G401 (cell line): ENCODE measurements around the gene PRIMPOL. TPM values are rescaled to one million over a fixed set of nuclear protein-coding genes. Genes with fewer than 3 reads are reported as not detected.
A peak's percentile ranks its signal among the peaks of the same experiment; 100 is the strongest.
"Not testable (repeated sequence)": the region's sequence is repeated elsewhere in the genome, so short reads cannot be mapped to it uniquely, and the experiment has no call there.

Source experiments
- DNase-seq: peaks from one replicate; pipeline ENCODE4 v3.0.0-alpha.2; 2015; ENCODE audit warnings: low spot score
- in situ Hi-C: cut with HindIII; loops from 2 replicates; pipeline ENCODE4 v1.10.0; 2016; ENCODE audit warnings: low sequenced_read_pairs, mixed read lengths
- total RNA-seq: library from RNA; depleted of rRNA; stranded (reverse); fragments of >200 nt; shearing (Covaris generic); gene quantifications from 2 replicates; pipeline ENCODE4 v1.2.3, GENCODE V29; 2014

Gene PRIMPOL
- total RNA-seq, 1 experiment from 2014 or later: 18.0 TPM

DNA sequence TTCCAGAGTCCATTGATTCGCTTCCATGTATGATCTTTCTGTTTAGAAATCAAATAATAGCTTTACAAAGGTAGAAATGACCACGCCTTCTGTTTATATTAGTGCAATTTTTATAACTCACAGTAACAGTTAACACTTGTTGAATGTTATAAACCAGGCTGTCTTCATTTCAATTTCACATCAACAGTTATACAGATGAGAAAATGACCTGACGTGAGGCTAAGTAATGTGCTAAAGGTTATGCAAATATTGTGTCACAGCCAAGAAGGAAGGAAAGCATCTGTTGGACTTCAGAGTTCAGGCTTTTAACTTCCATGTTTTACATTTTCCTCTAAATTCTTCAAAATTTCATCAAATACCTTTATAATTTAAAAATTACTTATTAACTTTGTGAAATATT, 14.2 kb upstream of the PRIMPOL start:
- in situ Hi-C loops: no loop called here
- no peak for DNase-seq

GRCh38 chr4:184636144-184636543, 13.4 kb upstream of the PRIMPOL start:
- in situ Hi-C loops: no loop called here
- no peak for DNase-seq

GRCh38 chr4:184636897-184637296, 12.6 kb upstream of the PRIMPOL start:
- DNase-seq: no peak
- in situ Hi-C loops: no loop called here

GRCh38 chr4:184641022-184641421, 8.5 kb upstream of the PRIMPOL start:
- in situ Hi-C loops: no loop called here

DNA sequence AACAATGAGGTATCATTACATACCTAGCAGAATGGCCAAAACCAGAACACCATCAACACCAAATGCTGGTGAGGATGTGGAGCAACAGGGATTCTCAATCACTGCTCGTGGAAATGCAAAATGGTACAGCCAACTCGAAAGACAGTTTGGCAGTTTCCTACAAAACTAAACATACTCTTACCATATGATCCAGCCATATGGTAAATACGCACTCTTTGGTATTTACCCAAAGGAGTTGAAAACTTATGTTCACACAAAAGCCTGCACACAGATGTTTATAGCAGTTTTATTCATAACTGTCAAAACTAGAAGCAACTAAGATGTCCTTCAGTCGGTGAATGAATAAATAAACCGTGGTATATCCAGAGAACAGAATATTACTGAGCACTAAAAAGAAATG, 8.1 kb upstream of the PRIMPOL start:
- in situ Hi-C loops: no loop called here
- no peak for DNase-seq

More at GRCh38 chr4:184641022-184641421, 8.5 kb upstream of the PRIMPOL start:
- no peak for DNase-seq

DNA sequence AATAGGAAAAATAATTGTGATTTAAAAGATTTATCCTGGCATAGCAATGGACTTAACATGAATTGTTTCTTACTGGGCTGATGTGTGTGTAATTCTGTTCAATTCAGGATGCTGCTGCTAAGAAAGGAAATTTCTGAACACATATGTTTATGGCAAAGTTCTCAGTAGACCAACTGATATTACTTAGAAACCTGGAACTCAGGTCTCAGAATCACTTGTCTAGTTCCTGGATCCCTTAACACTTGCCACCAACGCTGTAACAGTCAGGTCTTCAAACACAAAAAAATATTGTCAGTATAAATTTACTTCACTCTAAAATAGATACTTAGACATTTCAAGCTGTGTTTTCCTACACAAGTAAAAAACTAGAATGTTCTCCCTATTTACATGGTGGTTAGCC, 5.8 kb upstream of the PRIMPOL start:
- in situ Hi-C loops: no loop called here
- no peak for DNase-seq

DNA sequence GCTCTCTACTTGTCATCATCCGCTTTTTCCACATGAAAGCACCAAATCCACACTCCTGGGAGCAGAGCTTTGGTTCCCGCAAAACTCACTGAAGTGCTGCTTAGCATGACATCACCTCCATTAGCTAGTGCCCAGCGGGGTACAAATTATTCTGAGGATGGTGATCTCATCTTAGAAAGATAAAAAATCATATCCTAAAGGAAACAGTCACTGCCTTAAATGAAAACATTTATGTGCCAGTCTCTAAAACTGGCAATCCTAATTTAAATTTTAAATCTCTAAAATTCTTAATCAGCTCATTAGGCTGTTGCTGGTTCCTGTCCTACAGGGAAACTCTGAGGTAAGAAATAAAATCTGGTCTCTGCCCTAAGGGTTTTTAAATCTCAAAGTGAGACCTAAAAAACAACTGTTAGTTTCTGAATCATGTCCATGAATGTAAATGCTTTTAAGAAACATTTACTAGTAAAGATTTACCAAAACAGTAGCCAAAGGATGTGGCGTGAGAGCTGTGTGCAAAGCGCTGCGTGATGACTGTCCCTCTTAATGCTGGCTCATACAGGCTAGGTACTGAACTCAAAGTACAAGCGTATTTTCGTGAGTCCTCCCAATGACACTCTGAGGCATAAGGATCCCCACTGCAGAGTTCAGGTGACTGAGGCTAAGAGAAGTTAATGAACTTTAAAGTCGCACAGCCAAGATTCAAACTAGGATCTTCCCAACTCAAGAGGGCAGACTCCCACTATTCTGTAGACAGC, 4.8 kb upstream of the PRIMPOL start:
- DNase-seq: peak; percentile 41
- in situ Hi-C loops: no loop called here

- in situ Hi-C loops: no loop called here
- peak; percentile 58 for DNase-seq
Measured at GRCh38 chr4:184645904-184646610, 3.5 kb upstream of the PRIMPOL start.

DNA sequence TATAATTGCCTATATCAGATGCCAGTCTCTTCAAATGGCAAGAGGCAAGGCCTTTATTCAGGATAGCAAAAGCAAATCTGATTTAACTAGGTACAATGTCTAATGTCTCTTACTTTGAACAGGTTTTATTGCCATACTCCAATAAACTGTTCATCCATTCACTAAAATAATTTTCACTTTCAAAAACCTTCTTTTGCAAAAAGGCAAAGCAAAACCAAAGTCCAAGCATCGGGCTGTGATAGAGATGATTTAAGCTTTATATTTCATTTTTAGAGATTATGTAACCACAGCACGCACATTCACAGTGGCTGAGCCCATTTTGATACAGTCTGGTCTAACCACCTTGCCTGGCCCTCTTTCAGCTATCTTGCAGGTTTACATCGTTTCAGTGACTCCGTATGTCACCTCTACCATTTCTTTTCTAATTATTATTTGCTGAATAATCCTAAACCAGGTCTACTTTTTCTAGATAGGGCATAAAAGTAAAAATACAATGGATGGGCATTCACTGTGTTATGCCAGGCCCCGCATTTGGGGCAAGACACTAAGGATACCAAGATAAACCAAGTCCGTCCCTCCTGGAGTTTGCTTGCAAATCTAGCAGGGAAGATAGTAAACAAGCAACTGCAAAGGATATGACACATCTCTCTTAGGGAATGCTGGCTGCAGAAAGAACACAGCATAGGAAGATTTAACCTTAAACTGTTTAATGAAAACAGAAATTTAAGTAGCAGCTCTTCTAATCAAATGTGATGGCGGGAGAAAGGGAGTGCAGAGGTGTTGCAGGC, 2.1 kb upstream of the PRIMPOL start:
- peak; percentile 64 for DNase-seq
- in situ Hi-C loops: no loop called here

- peak; percentile 38 for DNase-seq
- in situ Hi-C loops: no loop called here
Measured at GRCh38 chr4:184648054-184648312, 1.6 kb upstream of the PRIMPOL start.

GRCh38 chr4:184648313-184649025, 1.1 kb upstream of the PRIMPOL start:
- DNase-seq: peak; percentile 51
- in situ Hi-C loops: no loop called here

- in situ Hi-C loops: no loop called here
- peak; percentile 66 for DNase-seq
Measured at GRCh38 chr4:184649971-184650855, 675 bp downstream of the PRIMPOL start.

DNA sequence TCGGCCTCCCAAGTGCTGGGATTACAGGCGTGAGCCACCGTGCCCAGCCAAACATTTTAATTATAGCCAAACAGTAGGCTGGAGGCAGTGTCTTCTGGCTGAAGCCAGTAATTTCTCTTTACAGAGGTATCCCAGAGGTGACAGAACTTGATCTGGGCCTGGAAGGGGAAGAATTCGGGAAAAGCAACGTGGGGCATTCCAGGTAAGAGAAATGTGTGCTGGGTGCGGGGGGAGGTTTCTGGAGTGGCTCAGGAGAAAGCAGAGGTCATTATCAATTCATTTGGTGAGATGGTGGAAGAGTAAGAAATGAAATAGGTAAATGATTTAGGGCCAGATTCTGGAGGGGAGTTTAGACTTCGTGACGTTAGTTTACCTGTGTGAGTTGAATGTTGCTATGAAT, 2.4 kb downstream of the PRIMPOL start:
- in situ Hi-C loops: no loop called here

DNA sequence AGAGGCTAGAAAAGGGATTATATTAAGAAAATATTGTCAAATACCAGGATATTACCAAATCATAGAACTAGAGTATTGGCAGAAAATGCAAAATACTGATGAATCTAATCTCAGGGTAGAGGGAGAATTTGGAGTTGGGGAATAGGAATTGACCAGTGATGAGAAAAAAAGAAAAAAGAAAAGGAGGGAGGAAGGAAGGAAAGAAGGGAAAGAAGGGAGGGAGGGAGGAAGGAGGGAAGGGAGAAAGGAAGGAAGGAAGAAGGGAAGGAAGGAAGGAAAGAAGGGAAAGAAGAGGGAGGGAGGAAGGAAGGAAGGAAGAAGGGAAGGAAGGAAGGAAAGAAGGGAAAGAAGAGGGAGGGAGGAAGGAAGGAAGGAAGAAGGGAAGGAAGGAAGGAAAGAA, 3.1 kb downstream of the PRIMPOL start:
- in situ Hi-C loops, DNase-seq: not testable (repeated sequence)

More for the DNA sequence above, 2.4 kb downstream of the PRIMPOL start:
- no peak for DNase-seq

DNA sequence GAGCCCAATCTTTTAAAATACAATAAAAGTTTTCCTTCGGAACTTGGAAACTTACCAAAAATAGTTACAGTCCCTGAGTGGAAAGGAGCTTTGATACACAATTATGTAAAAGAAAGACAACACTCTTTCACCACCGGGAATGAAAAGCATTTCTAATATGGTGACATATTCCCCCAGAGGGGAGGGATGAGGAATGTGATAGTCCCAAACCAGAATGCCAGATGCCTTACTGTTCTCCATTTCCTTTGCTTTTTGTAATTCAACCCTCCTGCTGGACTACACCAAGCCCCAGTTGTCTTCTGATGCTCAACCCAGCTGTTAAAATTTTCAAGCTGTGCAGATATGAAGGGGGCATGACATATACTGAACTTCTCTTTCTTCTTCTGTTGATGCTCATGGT, 4.1 kb downstream of the PRIMPOL start:
- no peak for DNase-seq
- in situ Hi-C loops: no loop called here

DNA sequence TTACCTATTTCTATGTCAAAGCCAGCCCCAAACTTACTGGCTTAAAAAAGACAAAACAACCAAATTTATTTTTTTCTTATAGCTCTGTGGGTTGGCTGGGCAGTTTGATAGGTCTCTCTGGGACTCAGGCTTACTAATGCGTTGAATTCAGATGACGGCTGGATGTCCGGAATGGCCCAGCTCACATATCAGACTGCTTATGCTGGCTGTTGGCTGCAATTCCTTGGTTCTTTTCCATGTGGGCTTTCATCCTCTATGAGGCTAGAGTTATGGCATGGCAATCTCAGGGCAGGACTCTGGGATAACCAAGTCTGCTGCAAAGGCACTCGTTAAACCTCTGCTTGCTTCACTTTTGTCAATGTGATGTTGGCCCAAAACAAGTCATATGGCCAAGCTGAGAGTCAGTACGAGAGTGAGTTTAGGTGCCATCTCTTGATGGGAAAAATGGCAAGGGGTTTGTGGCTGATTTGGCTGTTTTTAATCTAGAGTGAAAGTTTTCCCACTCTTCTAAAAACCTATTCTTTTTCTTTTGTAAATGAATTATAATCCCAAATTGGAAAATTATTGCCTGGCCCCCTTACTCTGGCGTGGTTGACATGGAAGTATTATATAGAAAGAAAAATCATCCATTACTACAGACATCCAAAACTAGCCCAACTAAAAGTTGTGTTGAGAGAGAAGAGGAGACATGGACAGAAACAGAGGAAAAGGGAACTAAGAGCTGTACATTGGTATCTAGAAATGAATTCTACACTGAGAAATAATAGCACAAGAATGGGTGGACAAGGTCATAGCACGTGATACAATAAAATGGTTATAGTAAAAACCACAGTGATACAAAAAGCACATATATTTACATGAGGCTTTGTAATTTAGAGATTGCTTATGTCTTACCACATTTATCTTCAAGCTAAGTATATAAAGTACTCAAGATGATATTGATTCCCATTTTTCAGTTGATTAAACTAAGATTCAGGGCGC, 6.6 kb downstream of the PRIMPOL start:
- in situ Hi-C loops: no loop called here
- no peak for DNase-seq

DNA sequence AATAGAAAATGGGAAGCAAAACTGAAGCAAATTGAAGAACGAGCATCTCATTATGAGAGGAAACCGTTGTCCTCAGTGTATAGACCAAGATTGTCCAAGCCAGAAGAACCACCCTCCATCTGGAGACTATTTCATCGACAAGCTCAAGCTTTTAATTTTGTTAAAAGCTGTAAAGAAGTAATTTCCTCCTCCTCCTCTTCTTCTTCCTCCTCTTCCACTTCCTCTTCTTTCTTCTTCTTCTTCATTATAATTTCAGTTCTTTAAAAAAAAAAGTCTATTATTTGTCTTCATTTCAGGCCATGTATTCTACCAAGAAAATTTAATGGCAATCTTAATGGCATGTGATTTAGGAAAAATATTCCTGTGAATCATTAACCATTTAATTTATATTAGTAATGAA, 7.6 kb downstream of the PRIMPOL start:
- in situ Hi-C loops: no loop called here
- no peak for DNase-seq

DNA sequence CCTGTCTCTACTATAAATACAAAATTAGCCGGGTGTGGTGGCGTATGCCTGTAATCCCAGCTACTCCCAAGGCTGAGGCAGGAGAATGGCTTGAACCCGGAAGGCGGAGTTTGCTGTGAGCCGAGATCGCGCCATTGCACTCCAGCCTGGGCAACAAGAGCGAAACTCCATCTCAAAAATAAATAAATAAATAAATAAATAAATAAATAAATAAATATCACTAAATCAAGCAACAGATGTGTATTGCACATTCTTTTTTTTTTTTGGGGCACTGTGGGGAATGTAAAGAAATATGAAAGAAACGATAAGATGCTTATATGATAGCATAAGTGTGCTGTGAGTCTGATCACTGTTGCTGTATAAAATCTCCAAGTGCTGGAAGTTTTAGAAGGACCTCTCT, 8.3 kb downstream of the PRIMPOL start:
- DNase-seq, in situ Hi-C loops: not testable (repeated sequence)
